OCI-LY1 (cell line): ENCODE measurements around the gene CCDC127.
"Not testable (repeated sequence)": the region's sequence is repeated elsewhere in the genome, so short reads cannot be mapped to it uniquely, and the experiment has no call there.

Experiments used
- H2AFZ ChIP-seq: fragments of 200-600 bp; sonication (generic), shearing (Covaris generic); 2 replicates; pipeline ENCODE4 v1.6.0; 2014; ENCODE audit warnings: antibody characterized with exemption, mild to moderate bottlenecking, low read length
- H3F3A ChIP-seq: fragments of 200-600 bp; sonication (generic), shearing (Covaris generic); 2 replicates; pipeline ENCODE4 v1.6.0; 2014; ENCODE audit warnings: mild to moderate bottlenecking, antibody characterized with exemption, low read length, moderate library complexity; ENCODE audit not compliant: insufficient read depth
- H3K27ac ChIP-seq: fragments of 200-600 bp; sonication (generic); 2 replicates; pipeline ENCODE4 v1.5.1; 2014; ENCODE audit warnings: low read length, mixed run types, mild to moderate bottlenecking, low read depth; ENCODE audit not compliant: poor library complexity, severe bottlenecking
- H3K27me3 ChIP-seq: fragments of 200-600 bp; sonication (generic); 2 replicates; pipeline ENCODE4 v1.6.0; 2014; ENCODE audit warnings: antibody characterized with exemption, mild to moderate bottlenecking, low read length, moderate library complexity; ENCODE audit not compliant: insufficient read depth
- H3K36me3 ChIP-seq: fragments of 200-600 bp; sonication (generic); 2 replicates; pipeline ENCODE4 v1.6.1; 2014; ENCODE audit warnings: mild to moderate bottlenecking, antibody characterized with exemption, low read length, moderate library complexity, mixed read lengths; ENCODE audit not compliant: insufficient read depth
- H3K4me1 ChIP-seq: fragments of 200-600 bp; sonication (generic); 2 replicates; pipeline ENCODE4 v1.5.1; 2014; ENCODE audit warnings: mild to moderate bottlenecking, low read length, moderate library complexity; ENCODE audit not compliant: insufficient read depth, severe bottlenecking
- H3K4me2 ChIP-seq: fragments of 200-600 bp; sonication (generic), shearing (Covaris generic); 2 replicates; pipeline ENCODE4 v1.6.1; 2014; ENCODE audit warnings: low read length
- H3K4me3 ChIP-seq: fragments of 200-600 bp; sonication (generic); 2 replicates; pipeline ENCODE4 v1.5.1; 2014; ENCODE audit warnings: low read length, low read depth, mild to moderate bottlenecking, mixed read lengths; ENCODE audit not compliant: poor library complexity, severe bottlenecking
- H3K79me2 ChIP-seq: fragments of 200-600 bp; shearing (Covaris generic); 2 replicates; pipeline ENCODE4 v1.6.1; 2016; ENCODE audit warnings: mixed run types, low read length, mixed read lengths; ENCODE audit not compliant: insufficient read depth
- H3K9ac ChIP-seq: fragments of 200-600 bp; sonication (generic), shearing (Covaris generic); 2 replicates; pipeline ENCODE4 v1.6.1; 2014; ENCODE audit warnings: mild to moderate bottlenecking, low read length, mixed read lengths
- H3K9me2 ChIP-seq: fragments of 200-600 bp; sonication (generic), shearing (Covaris generic); 2 replicates; pipeline ENCODE4 v1.6.1; 2014; ENCODE audit warnings: low read depth, mild to moderate bottlenecking, low read length, mixed read lengths
- H3K9me3 ChIP-seq: fragments of 200-600 bp; shearing (Covaris generic); 2 replicates; pipeline ENCODE4 v1.6.1; 2014; ENCODE audit warnings: low read length, mixed read lengths
- H4K20me1 ChIP-seq: fragments of 200-600 bp; sonication (generic), shearing (Covaris generic); 2 replicates; pipeline ENCODE4 v1.6.0; 2016; ENCODE audit warnings: mild to moderate bottlenecking, low read length; ENCODE audit not compliant: insufficient read depth
- EZH2 ChIP-seq: fragments of 200-600 bp; sonication (generic), shearing (Covaris generic); IDR thresholded peaks from 2 replicates; pipeline ENCODE4 v1.8.0; 2017; ENCODE audit warnings: borderline replicate concordance, mixed run types, mild to moderate bottlenecking, antibody characterized with exemption, low read length, moderate library complexity, mixed read lengths
- TF ChIP-seq, protein P1 (sequence below): fragments of 200-600 bp; sonication (generic), shearing (Covaris generic); IDR thresholded peaks from 2 replicates; pipeline ENCODE4 v1.5.1; 2017; ENCODE audit warnings: mild to moderate bottlenecking, antibody characterized with exemption, low read length, moderate library complexity, mixed read lengths

The CCDC127 gene

GRCh38 chr5:199197-199949 lies 18.6 kb downstream of the CCDC127 start:
- H2AFZ ChIP-seq: no peak overlapping the region
- H3K4me3 ChIP-seq: no peak overlapping the region
- no peaks in the 10 kb centered on the region for H3K27me3 ChIP-seq
- no peaks in the 10 kb centered on the region for H4K20me1 ChIP-seq
- H3K79me2 ChIP-seq: no peaks in the 10 kb centered on the region
- peaks cover 15% of the 10 kb centered on the region for H3K36me3 ChIP-seq
- no peak for TF ChIP-seq EZH2
- TF ChIP-seq, protein P1, sequence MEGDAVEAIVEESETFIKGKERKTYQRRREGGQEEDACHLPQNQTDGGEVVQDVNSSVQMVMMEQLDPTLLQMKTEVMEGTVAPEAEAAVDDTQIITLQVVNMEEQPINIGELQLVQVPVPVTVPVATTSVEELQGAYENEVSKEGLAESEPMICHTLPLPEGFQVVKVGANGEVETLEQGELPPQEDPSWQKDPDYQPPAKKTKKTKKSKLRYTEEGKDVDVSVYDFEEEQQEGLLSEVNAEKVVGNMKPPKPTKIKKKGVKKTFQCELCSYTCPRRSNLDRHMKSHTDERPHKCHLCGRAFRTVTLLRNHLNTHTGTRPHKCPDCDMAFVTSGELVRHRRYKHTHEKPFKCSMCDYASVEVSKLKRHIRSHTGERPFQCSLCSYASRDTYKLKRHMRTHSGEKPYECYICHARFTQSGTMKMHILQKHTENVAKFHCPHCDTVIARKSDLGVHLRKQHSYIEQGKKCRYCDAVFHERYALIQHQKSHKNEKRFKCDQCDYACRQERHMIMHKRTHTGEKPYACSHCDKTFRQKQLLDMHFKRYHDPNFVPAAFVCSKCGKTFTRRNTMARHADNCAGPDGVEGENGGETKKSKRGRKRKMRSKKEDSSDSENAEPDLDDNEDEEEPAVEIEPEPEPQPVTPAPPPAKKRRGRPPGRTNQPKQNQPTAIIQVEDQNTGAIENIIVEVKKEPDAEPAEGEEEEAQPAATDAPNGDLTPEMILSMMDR: no peak
- H3K4me2 ChIP-seq: no peak overlapping the region
- no peaks in the 10 kb centered on the region for H3F3A ChIP-seq
- no peak overlapping the region for H3K27ac ChIP-seq
- H3K9me3 ChIP-seq: no peaks in the 10 kb centered on the region
- H3K9ac ChIP-seq: no peak overlapping the region
- H3K4me1 ChIP-seq: peaks cover 40% of the 10 kb centered on the region
- no peaks in the 10 kb centered on the region for H3K9me2 ChIP-seq

DNA sequence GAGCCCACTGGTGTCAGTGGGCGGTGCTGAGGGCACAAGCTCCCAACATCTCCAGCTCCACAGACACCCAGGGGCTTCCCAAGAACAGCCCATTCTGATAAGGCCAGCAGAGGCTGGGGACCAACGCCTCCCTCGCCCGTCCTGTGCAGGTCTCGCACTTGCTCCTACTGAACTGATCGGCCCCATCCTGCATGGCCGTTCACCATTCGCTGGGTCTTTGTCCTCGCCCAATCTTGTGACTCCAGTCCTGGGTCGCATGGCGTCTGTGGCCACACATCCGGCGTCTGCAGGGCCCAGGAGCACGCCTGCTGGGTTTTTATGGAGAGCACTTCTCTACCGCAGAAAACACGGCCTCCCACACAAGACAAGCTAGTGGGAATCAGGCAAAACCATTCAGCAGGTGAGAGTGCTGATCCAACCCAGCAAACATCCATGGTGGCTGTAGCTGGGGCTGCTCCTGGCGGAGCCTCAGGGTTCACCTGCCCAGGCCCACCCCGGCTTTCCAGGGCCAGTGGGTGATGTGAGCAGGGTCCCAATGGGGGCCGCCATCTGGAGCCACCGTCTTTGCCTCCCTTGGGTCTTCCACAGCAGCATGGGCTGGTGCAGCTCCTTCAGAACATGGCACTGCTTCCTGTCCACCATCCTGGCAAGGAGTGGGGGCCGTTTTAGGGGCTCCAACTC lies 19.3 kb downstream of the CCDC127 start:
- Histone ChIP-seq H3K79me2 (no peaks in the 10 kb centered on the region), H3F3A (no peaks in the 10 kb centered on the region), H3K4me1 (peaks cover 40% of the 10 kb centered on the region), H3K4me2 (no peak overlapping the region), H3K9ac (no peak overlapping the region), H2AFZ (no peak overlapping the region), H3K4me3 (no peak overlapping the region), H3K27ac (no peak overlapping the region), H3K36me3 (peaks cover 8% of the 10 kb centered on the region), H4K20me1 (no peaks in the 10 kb centered on the region), H3K9me3 (no peaks in the 10 kb centered on the region), H3K9me2 (no peaks in the 10 kb centered on the region), H3K27me3 (no peaks in the 10 kb centered on the region)
- TF ChIP-seq EZH2: no peak
- TF ChIP-seq, protein P1: no peak

- H3K4me2 ChIP-seq: no peak overlapping the region
- no peaks in the 10 kb centered on the region for H4K20me1 ChIP-seq
- TF ChIP-seq, protein P1: no peak
- no peak for TF ChIP-seq EZH2
- no peaks in the 10 kb centered on the region for H3K79me2 ChIP-seq
- peaks cover 40% of the 10 kb centered on the region for H3K4me1 ChIP-seq
- H3K9ac ChIP-seq: no peak overlapping the region
- H2AFZ ChIP-seq: no peak overlapping the region
- H3F3A ChIP-seq: no peaks in the 10 kb centered on the region
- no peaks in the 10 kb centered on the region for H3K9me3 ChIP-seq
- no peaks in the 10 kb centered on the region for H3K27me3 ChIP-seq
- no peak overlapping the region for H3K4me3 ChIP-seq
- peaks cover 4% of the 10 kb centered on the region; the same call in 1 of the 2 replicates for H3K36me3 ChIP-seq
- no peaks in the 10 kb centered on the region for H3K9me2 ChIP-seq
- no peak overlapping the region for H3K27ac ChIP-seq
Measured at GRCh38 chr5:197892-198489, 20.0 kb downstream of the CCDC127 start.

DNA sequence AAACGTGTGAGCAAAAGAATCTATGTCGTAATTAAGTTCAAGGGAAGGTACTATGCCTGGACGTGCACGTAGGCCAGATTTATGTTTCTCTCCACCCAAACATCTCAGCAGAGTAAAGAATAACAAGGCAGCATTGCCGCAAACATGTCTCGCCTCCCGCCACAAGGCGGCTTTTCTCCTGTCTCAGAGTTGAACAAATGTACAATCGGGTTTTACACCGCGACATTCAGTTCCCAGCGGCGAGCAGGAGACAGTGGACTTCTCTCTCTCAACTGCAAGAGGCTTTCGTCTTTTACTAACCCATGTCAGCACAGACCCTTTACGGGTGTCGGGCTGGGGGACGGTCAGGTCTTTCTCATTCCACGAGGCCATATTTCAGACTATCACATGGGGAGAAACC lies 20.9 kb downstream of the CCDC127 start:
- H3K9me2 ChIP-seq, H3K27me3 ChIP-seq, H4K20me1 ChIP-seq, H3K27ac ChIP-seq, H3F3A ChIP-seq, H3K36me3 ChIP-seq, H3K4me3 ChIP-seq, H3K79me2 ChIP-seq, H3K9ac ChIP-seq, H3K9me3 ChIP-seq, H2AFZ ChIP-seq, H3K4me2 ChIP-seq: not testable (repeated sequence)
- H3K4me1 ChIP-seq: peaks cover 40% of the 10 kb centered on the region
